ENCODE results near the gene MAPKAPK5.
"Not testable (repeated sequence)": the region's sequence is repeated elsewhere in the genome, so short reads cannot be mapped to it uniquely, and the experiment has no call there.

The MAPKAPK5 gene

GRCh38 chr12:111828338-111828979, 13.6 kb upstream of the MAPKAPK5 start:
- no peak for DNase-seq

GRCh38 chr12:111829635-111830034, 12.4 kb upstream of the MAPKAPK5 start:
- DNase-seq: not testable (repeated sequence)

- DNase-seq: not testable (repeated sequence)
Observed at GRCh38 chr12:111834740-111835386, 7.2 kb upstream of the MAPKAPK5 start.

DNA sequence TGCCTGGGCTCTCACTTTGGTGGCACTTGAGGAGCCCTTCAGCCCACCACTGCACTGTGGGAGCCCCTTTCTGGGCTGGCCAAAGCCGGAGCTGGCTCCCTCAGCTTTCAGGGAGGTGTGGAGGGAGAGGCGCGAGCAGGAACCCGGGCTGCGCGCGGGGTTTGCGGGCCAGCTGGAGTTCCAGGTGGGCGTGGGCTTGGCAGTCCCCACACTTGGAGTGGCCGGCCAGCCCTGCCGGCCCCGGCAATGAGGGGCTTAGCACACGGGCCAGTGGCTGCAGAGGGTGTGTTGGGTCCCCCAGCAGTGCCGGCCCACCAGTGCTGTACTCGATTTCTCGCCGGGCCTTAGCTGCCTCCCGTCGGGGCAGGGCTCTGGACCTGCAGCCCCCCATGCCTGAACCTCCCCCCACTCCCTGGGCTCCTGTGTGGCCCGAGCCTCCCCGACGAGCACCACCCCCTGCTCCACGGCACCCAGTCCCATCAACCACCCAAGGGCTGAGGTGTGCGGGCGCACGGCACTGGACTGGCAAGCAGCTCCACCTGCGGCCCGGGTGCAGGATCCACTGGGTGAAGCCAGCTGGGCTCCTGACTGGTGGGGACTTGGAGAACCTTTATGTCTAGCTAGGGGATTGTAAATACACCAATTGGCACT, 6.4 kb upstream of the MAPKAPK5 start:
- not testable (repeated sequence) for DNase-seq

DNA sequence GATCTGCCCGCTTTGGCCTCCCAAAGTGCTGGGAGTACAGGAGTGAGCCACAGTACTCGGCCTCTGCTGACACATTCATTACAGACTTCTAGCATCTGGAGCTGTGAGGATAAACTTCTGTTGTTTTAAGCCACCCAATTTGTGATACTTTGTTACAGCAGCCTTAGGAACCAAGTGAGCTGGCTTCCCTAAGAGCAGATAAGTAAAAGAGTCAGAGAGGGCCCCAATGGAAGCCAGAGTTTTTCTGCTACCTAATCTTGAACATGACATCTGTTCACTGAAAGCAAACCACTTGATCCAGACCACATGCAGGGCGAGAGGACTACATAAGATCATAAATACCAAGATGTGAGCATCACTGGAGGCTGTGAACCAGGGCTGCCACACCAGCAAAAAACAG, 3.7 kb upstream of the MAPKAPK5 start:
- no peak for DNase-seq

DNA sequence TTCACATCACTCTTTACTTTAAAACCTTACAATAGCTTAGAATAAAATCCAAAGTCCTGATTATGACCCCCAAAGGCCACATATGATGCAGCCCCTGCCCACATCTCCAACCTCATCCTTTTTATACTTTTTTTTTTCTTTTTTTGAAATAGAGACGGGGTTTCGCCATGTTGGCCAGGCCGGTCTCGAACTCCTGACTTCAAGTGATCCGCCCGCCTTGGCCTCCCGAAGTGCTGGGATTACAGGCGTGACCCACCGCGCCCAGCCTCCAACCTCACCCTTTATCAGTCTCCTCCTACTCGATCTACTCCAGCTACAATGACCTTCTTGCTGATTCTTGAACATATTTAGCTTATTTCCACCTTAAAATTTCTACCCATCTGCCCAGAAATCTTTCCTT, 1.2 kb upstream of the MAPKAPK5 start:
- DNase-seq: no peak

DNA sequence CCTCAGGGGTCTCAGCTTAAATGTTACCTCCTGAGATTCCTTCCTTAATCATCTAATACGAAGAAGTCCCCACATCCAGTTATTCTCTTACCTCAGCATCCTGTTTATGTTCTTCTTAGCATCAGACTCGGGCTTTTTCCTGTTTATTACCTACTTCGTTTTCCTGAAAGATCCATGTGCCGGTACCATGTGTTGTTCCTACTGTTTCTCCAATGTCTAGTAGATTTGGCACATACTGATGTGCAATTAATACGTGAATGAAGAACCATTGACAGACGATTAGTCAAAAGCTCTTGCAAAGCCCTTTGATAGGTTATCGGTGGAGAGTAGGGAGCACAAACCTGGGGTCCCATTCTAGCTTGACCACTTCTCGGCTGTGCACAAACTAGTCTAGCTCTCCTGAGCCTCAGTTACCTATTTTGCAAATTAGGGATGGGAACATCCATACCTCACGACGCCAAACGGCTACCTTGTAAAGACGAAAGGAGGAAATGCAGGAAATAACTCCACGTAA, 735 bp upstream of the MAPKAPK5 start:
- DNase-seq: no peak

DNA sequence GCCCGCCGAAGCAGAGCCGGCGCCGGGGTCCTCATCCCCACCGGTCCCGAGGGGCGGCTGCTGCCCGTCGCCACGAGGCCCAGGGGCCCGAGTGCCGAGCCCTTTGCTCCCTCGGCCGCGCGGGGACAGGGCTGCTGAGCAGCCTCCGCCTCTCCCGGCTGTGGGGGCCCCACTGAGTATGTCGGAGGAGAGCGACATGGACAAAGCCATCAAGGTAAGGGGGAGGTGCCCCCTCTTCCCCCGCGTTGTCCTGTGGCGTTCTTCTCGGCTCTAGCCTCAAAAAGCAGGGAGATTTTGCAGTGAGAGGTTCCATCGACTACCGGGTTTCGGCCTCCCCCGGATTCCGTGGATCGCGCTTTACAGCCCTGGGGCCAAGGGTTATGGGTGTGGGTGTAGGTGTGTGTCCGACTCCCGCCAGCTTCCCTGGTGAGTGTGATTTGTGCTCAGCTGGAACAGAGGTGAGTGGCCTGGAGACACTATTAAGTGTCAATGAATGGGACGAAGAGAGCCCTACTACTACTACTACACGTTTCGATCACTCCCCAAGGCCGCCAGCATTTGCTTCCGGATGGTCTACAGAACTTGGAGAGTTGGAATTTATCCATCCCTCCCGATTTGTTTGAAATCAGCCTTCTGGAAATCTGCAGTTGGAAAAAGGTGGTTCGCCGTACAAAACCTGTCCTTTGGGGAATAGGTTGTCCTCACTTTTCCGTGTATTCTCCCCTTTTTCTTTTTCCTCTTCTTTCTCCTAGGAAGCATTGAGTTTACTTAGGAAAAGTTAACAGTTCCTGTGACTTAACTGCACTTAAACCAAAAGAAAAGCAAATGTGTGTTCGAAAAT, 748 bp downstream of the MAPKAPK5 start:
- no peak for DNase-seq

- no peak for DNase-seq
Observed at GRCh38 chr12:111846016-111846415, 4.0 kb downstream of the MAPKAPK5 start.

DNA sequence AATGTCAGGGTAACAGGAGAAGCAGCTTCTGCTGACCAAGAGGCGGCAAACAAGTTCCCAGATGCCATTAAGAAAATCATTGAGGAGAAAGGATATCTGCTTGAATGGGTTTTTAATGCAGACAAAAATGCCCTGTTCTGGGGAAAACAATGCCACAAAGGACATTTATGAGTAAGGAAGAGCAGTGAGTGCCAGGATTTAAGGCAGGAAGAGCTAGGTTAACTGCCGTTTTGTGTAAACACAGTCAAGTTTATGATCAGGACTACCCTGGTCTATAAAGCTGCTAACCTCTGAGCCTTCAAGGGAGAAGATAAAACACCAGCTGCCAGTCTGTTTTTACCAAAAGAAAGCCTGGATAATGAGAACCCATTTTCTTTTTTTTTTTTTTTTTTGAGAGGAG, 8.5 kb downstream of the MAPKAPK5 start:
- no peak for DNase-seq

DNA sequence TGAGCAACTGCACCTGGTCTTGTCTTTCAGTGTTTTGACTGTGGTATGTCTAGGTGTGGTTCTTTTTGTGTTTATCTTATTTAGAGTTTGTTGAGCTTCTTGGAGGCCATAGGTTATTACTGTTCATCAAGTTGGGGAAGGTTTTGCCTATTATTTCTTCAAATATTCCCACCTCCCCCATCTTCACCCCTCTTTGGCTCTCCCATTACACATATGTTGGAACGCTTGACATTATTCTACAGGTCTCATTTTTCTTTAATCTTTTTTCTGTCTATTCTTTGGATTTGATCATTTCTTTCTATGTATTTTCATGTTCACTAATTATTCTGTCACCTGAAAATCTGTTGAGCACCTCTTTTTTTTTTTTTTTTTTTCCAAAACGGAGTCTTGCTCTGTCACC, 16.2 kb downstream of the MAPKAPK5 start:
- no peak for DNase-seq

GRCh38 chr12:111858778-111859177, 16.8 kb downstream of the MAPKAPK5 start:
- DNase-seq: no peak

DNA sequence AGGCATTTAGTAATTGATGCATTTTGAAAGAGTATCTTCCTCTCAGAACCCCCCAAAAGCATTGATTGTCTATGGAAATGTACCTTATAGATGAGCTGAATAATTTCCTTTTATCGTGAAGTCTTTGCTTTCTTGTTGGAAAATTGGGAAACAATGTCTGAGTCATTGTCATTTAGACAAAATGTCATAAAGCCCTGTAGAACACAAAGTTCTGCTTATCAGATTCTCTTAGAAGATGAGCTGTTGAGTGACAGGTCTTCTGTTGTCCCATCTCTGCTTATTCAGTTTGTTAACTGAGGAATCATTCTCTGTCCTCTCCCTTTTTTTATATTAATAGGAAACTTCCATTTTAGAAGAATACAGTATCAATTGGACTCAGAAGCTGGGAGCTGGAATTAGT, 22.9 kb downstream of the MAPKAPK5 start:
- no peak for DNase-seq

- DNase-seq: no peak
Observed at GRCh38 chr12:111867531-111867930, 25.5 kb downstream of the MAPKAPK5 start.

DNA sequence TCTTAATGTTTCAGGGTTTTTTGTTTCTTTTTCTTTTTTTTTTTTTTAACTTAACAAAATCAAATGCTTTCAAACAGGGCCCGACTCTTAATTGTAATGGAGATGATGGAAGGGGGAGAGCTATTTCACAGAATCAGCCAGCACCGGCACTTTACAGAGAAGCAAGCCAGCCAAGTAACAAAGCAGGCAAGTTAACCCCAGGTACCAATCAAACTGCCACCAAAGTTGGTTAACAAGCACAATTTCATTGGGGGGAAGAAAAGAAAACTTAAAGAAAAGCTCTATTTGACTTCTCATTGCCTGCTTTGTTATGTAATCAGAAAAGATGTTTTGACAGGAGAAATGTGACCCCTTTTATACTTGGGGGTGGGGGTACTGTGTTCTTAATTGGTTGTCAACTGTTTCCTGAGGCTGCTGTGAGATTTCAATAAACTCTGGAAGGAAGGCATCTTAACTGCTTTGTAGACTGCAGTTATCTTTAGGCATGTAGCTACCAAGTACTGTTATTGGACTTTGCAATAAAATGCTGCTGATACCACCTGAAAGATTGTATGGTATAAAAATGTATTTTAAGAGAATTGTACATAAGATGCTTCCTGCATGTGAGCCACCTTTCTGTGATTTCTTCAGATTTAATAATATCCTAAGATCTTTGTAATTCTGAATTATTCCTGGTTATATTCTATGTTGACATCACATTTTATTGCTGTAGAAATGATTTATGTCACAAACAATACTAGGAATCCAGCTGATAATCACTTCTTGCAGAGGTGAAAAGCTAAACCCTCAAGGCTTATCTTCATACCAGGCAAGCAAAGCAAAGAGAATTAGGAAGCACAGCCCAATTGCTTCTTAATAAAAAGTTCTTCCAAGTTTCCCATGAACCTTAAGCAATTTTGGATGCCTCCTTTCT, 26.9 kb downstream of the MAPKAPK5 start:
- no peak for DNase-seq

- DNase-seq: no peak
Observed at GRCh38 chr12:111869671-111870070, 27.6 kb downstream of the MAPKAPK5 start.

DNA sequence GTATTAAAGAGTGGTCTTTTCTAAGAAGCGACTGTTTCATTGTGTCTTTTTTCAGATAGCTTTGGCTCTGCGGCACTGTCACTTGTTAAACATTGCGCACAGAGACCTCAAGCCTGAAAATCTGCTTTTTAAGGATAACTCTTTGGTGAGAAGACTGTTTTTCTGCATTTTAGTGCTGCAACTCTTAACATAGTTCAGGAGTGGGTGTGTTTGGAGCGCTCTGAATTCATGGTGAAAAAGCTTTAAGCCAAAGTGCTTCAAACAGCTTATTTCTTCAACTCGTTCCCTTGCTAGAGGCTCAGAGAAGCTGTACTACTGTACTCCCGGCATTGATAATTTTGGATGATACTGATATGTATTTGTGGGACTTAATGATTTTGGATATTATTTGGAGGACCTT, 28.2 kb downstream of the MAPKAPK5 start:
- DNase-seq: no peak

GRCh38 chr12:111870706-111871105, 28.7 kb downstream of the MAPKAPK5 start:
- no peak for DNase-seq

- DNase-seq: no peak
Observed at GRCh38 chr12:111873113-111873512, 31.1 kb downstream of the MAPKAPK5 start.

- DNase-seq: no peak
Observed at GRCh38 chr12:111881716-111882115, 39.7 kb downstream of the MAPKAPK5 start.

DNA sequence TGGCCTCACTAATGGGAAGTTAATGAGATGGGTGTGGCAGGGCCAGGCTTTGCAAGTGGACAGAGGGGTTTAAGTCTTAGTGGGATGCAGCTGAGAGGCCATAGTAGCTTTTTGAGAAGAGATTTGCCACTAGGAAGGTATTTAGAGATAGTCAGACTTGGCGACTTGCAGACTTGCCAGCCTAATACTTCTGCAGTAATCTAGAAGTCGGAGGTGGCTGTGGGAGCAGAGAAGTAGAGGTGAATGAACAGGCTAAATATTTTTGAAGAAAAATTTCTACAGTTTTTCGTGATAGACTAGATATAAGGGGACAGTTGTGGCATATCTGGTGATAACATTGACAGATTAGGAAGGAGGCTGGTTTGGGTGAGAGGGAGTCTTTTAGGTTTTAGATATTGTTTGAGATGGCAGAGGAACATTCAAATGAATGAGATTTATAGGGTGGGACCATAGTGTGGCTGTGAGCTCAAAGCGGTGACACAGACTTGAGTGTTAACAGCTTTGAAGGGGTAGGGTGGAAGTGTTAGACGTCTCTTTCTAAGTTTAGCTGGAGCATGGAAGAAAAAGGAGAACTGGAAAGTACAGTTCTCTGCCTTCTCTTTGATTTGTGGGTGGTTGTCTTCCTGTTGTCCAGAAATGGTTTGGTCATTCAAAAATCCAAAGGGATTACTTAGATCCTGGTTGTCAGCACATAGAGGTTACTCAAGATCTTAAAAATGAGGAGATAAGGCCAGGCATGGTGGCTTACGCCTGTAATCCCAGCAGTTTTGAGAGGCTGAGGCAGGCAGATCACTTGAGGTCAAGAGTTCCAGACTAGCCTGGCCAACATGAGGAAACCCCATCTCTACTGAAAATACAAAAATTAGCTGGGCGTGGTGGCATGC, 44.9 kb downstream of the MAPKAPK5 start:
- no peak for DNase-seq
